Activated T-cell treated with anti-CD3 and anti-CD28 coated beads, Interleukin-2, amount 50 U/mL, for 72 hours (primary cell): ENCODE results near the gene H1-8. TPM values are rescaled to one million over a fixed set of nuclear protein-coding genes. Genes with fewer than 3 reads are reported as not detected.

ENCODE experiments used
- ATAC-seq, 2 donors: fragments of 150-1000 bp; cut with Tn5 transposase; replicated peaks in 1 of 2; 2 replicates each; pipeline ENCODE4 v1.10.0; 2021; ENCODE audit warnings: moderate library complexity in 2 of 2, mild to moderate bottlenecking in 1 of 2
- DNase-seq, 2 donors: peaks; one replicate each; pipeline ENCODE4 v3.0.0; 2021 to 2022; ENCODE audit warnings: mixed read lengths in 1 of 2
- H3K27ac Mint-ChIP-seq: one replicate; pipeline ENCODE4 v1.8.0; 2022; ENCODE audit warnings: mild to moderate bottlenecking, moderate library complexity, mixed read lengths
- H3K27me3 Mint-ChIP-seq: one replicate; pipeline ENCODE4 v1.8.0; 2022; ENCODE audit warnings: low read depth, mixed read lengths
- H3K36me3 Mint-ChIP-seq, 2 donors: one replicate each; pipeline ENCODE4 v1.8.0; 2022; ENCODE audit warnings: mixed read lengths in 2 of 2, mild to moderate bottlenecking in 1 of 2; ENCODE audit not compliant: insufficient read depth in 2 of 2
- H3K4me1 Mint-ChIP-seq: one replicate; pipeline ENCODE4 v1.8.0; 2022; ENCODE audit warnings: low read depth, mixed read lengths
- H3K4me3 Mint-ChIP-seq, 2 donors: one replicate each; pipeline ENCODE4 v1.8.0; 2022; ENCODE audit warnings: mild to moderate bottlenecking in 2 of 2, mixed read lengths in 2 of 2, moderate library complexity in 2 of 2
- H3K9me3 Mint-ChIP-seq, 2 donors: one replicate each; pipeline ENCODE4 v1.8.0; 2022; ENCODE audit warnings: mixed read lengths in 2 of 2
- total RNA-seq, 2 donors: library from RNA; stranded (reverse); gene quantifications; one replicate each; pipeline ENCODE4 v1.2.3, GENCODE V29; 2022

H1-8 gene
- total RNA-seq, 2 donors from 2014 or later = not detected

DNA sequence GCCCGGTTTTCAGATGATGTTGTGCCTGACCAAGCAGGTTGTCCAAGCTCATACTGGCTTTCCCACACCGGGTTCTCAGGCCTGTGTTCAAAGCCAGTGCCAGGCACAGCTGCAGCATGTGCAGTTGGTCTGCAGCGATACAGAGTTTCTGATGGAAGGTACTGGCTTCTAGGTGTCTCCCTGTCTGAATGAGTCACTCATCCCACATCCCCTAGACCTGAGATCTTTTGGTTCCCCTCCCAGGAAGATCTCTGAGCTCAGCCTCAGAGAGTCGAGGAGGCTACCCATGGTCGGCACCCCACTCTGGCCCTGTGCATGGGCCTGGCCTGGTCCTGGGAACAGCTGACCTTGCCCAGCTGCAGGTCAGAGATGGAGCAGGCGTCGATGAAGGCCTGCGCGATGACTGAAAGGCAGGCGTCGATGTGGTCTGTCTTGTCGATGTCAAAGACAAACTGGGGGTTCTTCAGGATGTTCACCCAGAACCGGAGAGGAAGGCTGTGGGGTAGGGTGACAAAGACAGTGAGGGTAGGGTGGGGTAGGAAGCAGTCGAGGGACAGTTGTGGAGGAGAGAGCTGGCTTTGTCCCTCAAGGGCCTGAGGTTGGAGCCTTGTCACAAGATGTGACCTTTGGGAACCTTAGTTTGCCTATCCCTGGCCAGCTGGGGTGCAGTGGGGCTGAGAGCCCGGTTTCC, 15.3 kb downstream of the H1-8 start:
- Mint-ChIP-seq H3K9me3 (no peaks in the 10 kb centered on the region), H3K27me3 (peaks cover 14% of the 10 kb centered on the region), H3K27ac (no peak overlapping the region), H3K36me3 (no peaks in the 10 kb centered on the region), H3K4me3 (no peak overlapping the region), H3K4me1 (no peaks in the 10 kb centered on the region)
- DNase-seq = no peak
- peak in 1 of 2 donors; percentile 25 for ATAC-seq

GRCh38 chr3:129558772-129559564, 16.0 kb downstream of the H1-8 start:
- Mint-ChIP-seq H3K4me3 (no peak overlapping the region), H3K9me3 (no peaks in the 10 kb centered on the region), H3K36me3 (no peaks in the 10 kb centered on the region), H3K27ac (no peak overlapping the region), H3K4me1 (no peaks in the 10 kb centered on the region), H3K27me3 (peaks cover 11% of the 10 kb centered on the region)
- no peak for ATAC-seq
- no peak for DNase-seq

- H3K36me3 Mint-ChIP-seq = no peaks in the 10 kb centered on the region
- peaks cover 4% of the 10 kb centered on the region for H3K27me3 Mint-ChIP-seq
- H3K4me3 Mint-ChIP-seq = no peak overlapping the region
- H3K4me1 Mint-ChIP-seq = no peaks in the 10 kb centered on the region
- ATAC-seq (no peak), DNase-seq (no peak)
- no peak overlapping the region for H3K27ac Mint-ChIP-seq
- no peaks in the 10 kb centered on the region for H3K9me3 Mint-ChIP-seq
Observed at GRCh38 chr3:129559565-129560079, 16.6 kb downstream of the H1-8 start.

DNA sequence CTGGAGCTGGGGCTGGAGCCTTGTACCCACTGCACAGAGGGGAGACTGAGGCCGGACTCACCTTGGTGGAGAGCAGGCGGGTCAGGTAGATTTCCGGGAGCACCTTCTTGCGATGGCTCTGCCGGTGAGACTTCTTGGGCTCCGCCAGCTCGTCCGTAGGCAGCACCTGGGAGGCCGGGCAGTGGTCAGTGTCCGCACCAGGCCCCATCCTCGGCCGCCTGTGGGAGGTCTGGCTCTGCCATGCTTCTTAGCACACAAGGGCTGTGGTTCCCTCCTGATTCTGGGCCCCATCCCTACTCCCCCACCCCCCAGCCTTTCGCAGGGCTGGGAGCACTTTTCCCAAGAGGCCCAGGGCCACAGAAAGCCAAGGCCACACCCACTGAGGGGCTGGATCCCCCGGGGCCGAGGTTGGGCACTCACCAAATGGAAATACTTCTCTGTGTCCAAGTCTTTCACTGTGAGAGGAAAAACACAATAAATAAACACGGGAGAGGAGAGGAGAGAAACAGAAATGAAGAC, 17.4 kb downstream of the H1-8 start:
- no peak overlapping the region for H3K27ac Mint-ChIP-seq
- DNase-seq (no peak), ATAC-seq (no peak)
- H3K4me1 Mint-ChIP-seq = no peaks in the 10 kb centered on the region
- H3K4me3 Mint-ChIP-seq = no peak overlapping the region
- H3K9me3 Mint-ChIP-seq = no peaks in the 10 kb centered on the region
- no peaks in the 10 kb centered on the region for H3K27me3 Mint-ChIP-seq
- H3K36me3 Mint-ChIP-seq = no peaks in the 10 kb centered on the region

DNA sequence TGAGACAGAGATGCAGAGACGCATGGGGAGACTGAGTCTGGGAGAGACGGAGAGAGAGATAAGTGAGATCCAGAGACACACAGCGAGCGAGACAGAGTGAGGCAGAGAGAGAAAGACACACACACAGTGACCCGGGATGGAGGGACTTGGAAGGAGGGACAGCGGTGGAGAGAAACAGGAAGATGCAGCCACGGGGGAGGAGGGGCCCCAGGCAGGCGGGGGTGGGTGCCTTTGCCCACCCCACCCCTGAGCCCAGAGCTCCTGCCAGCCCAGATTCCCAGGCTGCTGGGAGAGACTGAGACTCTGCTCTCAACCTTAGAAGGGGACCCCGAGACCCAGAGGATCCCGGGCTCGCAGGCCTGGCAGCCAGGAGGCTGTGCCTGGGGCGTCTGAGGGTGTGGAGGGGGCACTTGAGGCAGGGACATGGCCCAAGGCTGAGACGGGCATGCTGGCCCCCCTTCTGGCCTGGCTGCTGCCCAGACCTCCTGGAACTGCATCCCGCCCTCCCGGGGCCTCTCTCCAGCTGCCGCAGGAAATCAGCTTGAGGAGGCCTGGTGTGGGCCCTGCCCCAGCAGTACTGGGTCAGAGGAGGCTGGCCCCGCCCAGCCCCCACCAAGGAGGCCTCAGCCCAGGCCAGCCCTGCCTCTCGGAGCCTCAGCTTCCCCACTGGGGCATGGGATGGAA, 18.1 kb downstream of the H1-8 start:
- no peak for ATAC-seq
- no peak overlapping the region for H3K4me3 Mint-ChIP-seq
- H3K9me3 Mint-ChIP-seq = no peaks in the 10 kb centered on the region
- DNase-seq = no peak
- no peaks in the 10 kb centered on the region for H3K27me3 Mint-ChIP-seq
- H3K4me1 Mint-ChIP-seq = no peaks in the 10 kb centered on the region
- H3K27ac Mint-ChIP-seq = no peak overlapping the region
- H3K36me3 Mint-ChIP-seq = no peaks in the 10 kb centered on the region

DNA sequence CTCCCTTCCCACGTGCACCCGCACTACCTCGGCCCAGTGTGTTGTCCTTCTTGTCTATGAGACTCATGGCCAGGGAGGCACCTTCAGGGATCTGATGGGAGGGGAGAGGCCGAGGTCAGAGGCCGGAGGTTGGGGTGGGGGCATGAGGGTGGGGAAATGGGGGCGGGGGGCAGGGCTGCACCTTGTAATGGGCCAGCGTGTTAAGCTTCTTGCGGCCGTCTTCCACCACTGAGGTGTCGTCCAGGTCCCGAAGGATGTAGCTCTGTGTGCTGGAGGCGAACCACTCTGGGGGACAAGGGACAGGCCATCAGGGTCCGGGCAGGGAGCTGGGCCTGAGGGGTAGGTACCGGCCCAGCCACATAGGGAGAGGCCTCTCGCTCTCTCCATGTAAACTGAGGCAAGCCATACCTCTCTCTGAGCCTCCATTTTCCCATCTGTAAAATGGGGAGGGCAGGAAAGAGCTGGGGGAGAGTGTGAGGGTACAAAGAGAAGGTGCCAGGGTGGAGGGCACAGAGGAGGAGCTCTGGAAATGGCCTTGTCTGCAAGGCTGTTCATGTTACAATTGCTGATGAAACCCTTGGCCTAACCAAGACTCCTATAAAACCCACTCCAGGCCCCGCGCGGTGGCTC, 18.8 kb downstream of the H1-8 start:
- H3K4me3 Mint-ChIP-seq = no peak overlapping the region
- H3K9me3 Mint-ChIP-seq = no peaks in the 10 kb centered on the region
- H3K4me1 Mint-ChIP-seq = no peaks in the 10 kb centered on the region
- no peak for ATAC-seq
- H3K27me3 Mint-ChIP-seq = no peaks in the 10 kb centered on the region
- no peak for DNase-seq
- no peaks in the 10 kb centered on the region for H3K36me3 Mint-ChIP-seq
- H3K27ac Mint-ChIP-seq = no peak overlapping the region

DNA sequence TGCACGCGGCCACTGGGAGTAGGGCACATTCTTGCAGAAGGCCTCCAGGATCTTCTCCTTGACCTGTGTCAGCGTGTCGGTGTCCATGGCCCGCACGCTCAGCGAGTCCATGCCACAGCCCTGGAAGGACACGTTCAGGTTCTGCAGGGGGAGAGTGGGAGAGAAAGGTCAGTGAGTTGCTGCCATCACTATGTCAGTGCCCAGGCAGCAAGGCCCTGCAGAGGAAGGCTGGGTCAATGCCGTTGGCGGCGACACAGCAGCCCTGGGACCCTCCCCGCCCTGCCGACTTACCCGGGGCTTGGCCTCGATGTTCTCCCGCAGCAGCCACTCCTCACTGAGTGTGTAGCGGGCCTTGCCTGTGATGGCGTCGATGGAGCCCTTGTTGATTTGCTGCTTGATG, 19.8 kb downstream of the H1-8 start:
- no peaks in the 10 kb centered on the region for H3K27me3 Mint-ChIP-seq
- no peak overlapping the region for H3K4me3 Mint-ChIP-seq
- no peaks in the 10 kb centered on the region for H3K4me1 Mint-ChIP-seq
- H3K27ac Mint-ChIP-seq = no peak overlapping the region
- DNase-seq = no peak
- no peaks in the 10 kb centered on the region for H3K36me3 Mint-ChIP-seq
- ATAC-seq = no peak
- no peaks in the 10 kb centered on the region for H3K9me3 Mint-ChIP-seq

DNA sequence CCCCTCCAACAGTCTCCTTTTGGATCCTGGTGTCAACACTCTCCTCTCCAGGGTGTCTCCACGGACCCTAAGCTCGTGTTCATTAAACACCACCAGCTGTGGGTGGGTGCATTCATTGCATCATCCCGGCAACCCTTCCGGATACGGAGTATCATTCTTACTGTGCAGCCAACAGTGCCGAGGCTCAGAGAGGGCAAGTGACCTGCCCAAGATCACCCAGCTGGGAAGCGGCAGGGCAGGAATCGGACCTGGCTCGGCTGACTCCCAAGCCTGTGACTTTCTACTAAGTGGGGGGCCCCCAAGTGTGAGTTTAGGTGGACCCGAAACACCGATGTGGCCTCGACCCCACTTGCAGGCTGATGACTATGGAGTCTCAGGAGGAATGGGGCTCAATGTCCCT, 20.4 kb downstream of the H1-8 start:
- Mint-ChIP-seq H3K36me3 (no peaks in the 10 kb centered on the region), H3K4me3 (no peak overlapping the region), H3K27me3 (no peaks in the 10 kb centered on the region), H3K4me1 (no peaks in the 10 kb centered on the region), H3K27ac (no peak overlapping the region), H3K9me3 (no peaks in the 10 kb centered on the region)
- DNase-seq (no peak), ATAC-seq (no peak)

DNA sequence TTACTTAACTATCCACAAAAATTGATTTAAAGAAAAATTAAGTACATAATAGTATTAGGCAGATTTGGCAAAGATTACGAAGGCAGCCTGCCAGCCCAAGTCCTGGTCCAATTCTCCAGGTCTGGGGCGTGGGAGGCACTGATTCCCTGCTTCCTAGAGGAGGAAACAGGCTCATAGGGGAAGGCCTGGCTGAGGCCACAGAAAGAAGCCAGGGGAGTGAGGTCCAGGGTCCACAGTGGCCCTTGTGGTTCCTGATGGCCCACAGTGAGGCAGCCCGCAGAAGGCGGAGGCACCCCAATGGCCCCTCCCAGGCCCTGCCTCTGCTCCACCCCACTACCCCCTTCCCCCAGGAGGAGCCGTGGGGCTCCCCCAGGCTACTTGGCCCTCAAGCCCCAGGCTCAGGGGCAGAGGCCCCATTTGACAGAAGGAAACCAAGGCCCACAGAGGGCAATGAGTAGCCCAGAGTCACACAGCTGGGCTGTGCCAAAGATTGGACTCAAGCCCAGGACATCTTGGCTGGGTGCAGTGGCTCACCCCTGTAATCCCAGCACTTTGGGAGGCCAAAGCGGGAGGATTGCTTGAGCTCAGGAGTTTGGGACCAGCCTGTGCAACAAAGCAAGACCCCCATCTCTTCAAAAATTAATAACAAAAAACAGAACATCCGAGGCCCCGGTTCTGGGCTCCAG, 21.0 kb downstream of the H1-8 start:
- no peak overlapping the region for H3K4me3 Mint-ChIP-seq
- H3K4me1 Mint-ChIP-seq = no peaks in the 10 kb centered on the region
- no peaks in the 10 kb centered on the region for H3K9me3 Mint-ChIP-seq
- DNase-seq (no peak), ATAC-seq (no peak)
- H3K27me3 Mint-ChIP-seq = no peaks in the 10 kb centered on the region
- no peak overlapping the region for H3K27ac Mint-ChIP-seq
- no peaks in the 10 kb centered on the region for H3K36me3 Mint-ChIP-seq

- H3K4me3 Mint-ChIP-seq = no peak overlapping the region
- H3K27ac Mint-ChIP-seq = no peak overlapping the region
- H3K9me3 Mint-ChIP-seq = no peaks in the 10 kb centered on the region
- no peak for ATAC-seq
- no peaks in the 10 kb centered on the region for H3K4me1 Mint-ChIP-seq
- no peaks in the 10 kb centered on the region for H3K36me3 Mint-ChIP-seq
- no peak for DNase-seq
- no peaks in the 10 kb centered on the region for H3K27me3 Mint-ChIP-seq
Observed at GRCh38 chr3:129564981-129565644, 22.1 kb downstream of the H1-8 start.

- no peaks in the 10 kb centered on the region for H3K27me3 Mint-ChIP-seq
- no peaks in the 10 kb centered on the region for H3K36me3 Mint-ChIP-seq
Observed at GRCh38 chr3:129565902-129566301, 22.9 kb downstream of the H1-8 start.

GRCh38 chr3:129567176-129567705, 24.3 kb downstream of the H1-8 start:
- Mint-ChIP-seq H3K27ac (no peak overlapping the region), H3K4me1 (no peaks in the 10 kb centered on the region), H3K9me3 (no peaks in the 10 kb centered on the region), H3K4me3 (no peak overlapping the region), H3K36me3 (no peaks in the 10 kb centered on the region), H3K27me3 (no peaks in the 10 kb centered on the region)
- DNase-seq (no peak), ATAC-seq (no peak)

More at GRCh38 chr3:129565902-129566301, 22.9 kb downstream of the H1-8 start:
- Mint-ChIP-seq H3K9me3 (no peaks in the 10 kb centered on the region), H3K4me1 (no peaks in the 10 kb centered on the region), H3K4me3 (no peak overlapping the region), H3K27ac (no peak overlapping the region)
- ATAC-seq = no peak
- no peak for DNase-seq
